Loucy (cell line): ENCODE results near the gene SMPX.

Experiments used
- EZH2phosphoT487 ChIP-seq: fragments of 200-600 bp; IDR thresholded peaks from 2 replicates; pipeline ENCODE4 v1.6.1; 2018; ENCODE audit warnings: antibody characterized with exemption, mild to moderate bottlenecking, moderate library complexity, borderline replicate concordance
- TF ChIP-seq, protein P1 (sequence below): fragments of 200-600 bp; sonication (generic); conservative IDR thresholded peaks from 2 replicates; pipeline ENCODE4 v1.5.1; 2014; ENCODE audit warnings: mild to moderate bottlenecking, antibody characterized with exemption, low read length

DNA sequence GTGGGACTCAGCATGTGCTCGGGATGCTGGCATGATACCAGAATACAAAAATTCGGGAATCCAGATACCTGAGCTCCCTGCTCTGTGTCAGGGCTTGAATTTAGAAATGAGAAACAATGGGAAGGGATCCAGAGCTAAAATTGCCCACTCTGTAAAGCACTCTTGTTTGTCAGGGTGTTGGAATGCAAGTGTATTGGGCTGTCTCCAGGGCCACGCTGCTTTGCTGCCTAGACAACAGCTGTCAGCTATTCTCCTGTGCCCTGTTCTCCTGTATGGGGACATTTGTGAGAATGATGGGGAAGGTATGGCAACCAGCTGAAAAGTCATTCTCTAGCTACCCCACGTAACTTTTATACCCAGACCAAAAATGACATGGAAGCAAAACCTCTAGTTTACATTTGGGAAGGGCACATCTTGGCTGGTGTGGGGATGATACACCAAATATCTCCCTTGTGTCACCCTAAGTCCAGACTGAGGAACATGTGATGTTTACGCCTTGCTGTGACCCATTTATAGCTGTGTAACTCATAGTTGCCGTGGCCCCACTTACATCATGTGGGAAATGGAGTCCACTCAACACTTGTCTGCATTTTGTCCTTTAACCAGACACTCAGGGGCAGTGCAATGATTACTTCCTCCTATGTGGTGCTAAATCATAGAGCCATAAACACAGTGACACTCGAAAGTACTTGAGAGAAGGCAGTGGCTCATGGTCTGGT is 46.6 kb downstream of the SMPX start:
- TF ChIP-seq, protein P1, sequence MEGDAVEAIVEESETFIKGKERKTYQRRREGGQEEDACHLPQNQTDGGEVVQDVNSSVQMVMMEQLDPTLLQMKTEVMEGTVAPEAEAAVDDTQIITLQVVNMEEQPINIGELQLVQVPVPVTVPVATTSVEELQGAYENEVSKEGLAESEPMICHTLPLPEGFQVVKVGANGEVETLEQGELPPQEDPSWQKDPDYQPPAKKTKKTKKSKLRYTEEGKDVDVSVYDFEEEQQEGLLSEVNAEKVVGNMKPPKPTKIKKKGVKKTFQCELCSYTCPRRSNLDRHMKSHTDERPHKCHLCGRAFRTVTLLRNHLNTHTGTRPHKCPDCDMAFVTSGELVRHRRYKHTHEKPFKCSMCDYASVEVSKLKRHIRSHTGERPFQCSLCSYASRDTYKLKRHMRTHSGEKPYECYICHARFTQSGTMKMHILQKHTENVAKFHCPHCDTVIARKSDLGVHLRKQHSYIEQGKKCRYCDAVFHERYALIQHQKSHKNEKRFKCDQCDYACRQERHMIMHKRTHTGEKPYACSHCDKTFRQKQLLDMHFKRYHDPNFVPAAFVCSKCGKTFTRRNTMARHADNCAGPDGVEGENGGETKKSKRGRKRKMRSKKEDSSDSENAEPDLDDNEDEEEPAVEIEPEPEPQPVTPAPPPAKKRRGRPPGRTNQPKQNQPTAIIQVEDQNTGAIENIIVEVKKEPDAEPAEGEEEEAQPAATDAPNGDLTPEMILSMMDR: no peak
- TF ChIP-seq EZH2phosphoT487: no peak
